GM18511 (cell line): ENCODE data around the gene ANKS1B.

ENCODE experiments used
- ATAC-seq: cut with Tn5 transposase; IDR thresholded peaks from one replicate; pipeline ENCODE4 v1.9.1; 2021; ENCODE audit warnings: mild to moderate bottlenecking, moderate library complexity; ENCODE audit not compliant: unreplicated experiment

Gene ANKS1B

DNA sequence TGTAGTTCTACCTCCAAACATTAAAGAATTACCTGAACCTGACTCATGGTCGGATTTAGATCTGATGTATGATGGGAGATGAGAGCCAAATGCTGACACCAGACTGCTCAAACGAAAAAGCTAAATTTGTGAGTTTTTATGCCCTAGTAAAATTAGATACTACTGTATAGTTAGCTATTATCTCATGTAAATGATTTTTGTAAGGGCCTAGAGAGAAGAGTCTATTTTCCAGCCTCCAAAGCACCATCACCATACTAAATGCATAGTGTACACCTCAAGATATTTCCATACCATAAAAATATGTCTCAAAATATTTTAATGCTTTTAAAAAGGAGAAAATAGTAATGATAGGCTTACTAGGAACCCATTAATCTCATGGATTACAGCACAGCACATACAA is 18.3 kb downstream of the ANKS1B start:
- ATAC-seq = no peak

DNA sequence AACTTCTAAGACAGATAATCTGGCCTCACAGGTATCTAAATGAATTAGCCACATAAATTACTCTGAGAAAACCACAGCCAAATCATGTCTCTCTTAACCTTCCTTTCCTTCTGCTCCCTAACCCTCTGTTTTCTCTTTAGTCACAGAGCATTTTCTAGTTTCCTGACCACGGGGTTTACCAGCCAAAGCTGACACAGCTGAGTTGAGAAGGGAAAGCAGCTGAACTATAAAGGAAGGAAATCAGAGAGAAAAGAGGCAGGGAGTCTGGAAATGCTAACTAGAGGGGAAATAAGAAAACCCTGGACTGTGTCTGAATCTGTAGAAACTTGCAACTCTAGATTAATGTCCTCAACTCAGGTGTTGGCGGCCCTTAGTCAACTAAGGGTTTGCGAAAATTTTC is 24.4 kb downstream of the ANKS1B start:
- ATAC-seq = no peak

DNA sequence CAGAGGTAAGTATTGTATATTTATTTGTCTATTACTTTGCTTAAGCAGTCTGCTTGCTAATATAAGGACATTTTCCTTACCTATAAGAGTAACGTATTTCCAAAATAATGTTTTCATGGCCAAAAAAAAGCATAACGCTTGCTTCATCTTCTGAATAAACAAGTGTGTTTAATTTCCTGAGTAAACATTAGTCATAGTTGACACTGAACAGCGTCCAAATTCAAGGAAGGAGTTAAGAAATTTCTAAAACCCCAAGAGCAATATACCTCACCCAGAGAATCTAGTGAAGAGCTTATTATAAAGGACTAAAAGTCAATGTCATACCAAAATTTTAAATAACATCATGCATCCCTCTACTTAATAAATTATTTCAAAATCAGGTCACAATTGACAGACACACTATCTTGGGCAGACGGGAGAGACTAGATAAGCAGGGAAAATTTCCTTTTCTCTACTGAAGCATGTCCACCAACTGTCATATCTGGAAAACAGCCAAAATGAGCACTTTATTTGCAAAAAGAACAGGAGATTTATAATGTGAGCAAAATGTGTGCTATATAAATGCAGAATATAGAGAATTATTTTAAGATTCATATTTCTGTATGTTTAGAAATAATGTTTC is 25.1 kb downstream of the ANKS1B start:
- ATAC-seq = no peak

DNA sequence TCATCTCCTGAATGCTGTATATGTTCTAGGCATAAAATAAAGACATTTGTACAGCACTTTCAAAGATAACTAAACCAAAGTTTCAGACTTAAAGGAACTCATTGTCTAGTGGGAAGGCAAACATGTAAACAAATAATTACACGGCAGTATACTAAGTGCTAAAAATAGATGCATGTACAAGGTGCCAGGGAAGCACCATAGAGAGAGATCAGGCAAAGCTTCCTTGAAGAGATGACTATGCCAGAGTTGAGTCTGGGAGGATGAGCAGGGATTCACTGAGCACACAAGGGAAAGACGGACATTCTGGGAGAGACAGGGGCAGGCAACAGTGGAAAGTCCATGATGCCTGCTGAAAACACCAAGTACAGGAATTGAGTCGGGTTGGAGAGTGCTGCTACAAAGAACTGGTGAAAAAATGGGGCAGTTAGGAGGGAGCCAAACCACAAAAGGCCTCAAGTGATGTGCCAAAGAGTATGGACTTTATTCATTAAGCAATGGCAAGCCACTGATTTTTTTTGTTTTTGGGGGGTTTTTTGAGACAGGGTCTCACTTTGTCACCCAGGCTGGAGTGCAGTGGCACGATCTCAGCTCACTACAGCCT is 26.8 kb downstream of the ANKS1B start:
- ATAC-seq = no peak

DNA sequence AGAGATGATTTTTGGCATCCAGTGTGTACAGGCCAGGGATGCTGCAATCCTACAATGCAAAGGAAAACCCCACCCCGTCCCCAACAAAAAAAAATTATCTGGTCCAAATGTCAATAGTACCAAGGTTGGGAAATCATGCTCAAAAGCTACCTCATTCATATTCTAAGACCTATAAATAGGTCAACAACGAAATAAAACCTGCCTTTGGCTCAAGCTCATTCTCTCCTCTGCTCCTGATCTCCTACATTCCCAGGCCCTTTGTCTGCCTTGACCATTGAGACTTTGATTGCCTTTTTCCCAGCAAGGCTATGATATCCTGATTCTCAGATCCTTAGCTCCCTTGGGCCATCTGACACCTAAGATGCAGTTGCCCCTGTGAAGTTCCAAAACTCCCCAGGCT is 30.0 kb downstream of the ANKS1B start:
- no peak for ATAC-seq

DNA sequence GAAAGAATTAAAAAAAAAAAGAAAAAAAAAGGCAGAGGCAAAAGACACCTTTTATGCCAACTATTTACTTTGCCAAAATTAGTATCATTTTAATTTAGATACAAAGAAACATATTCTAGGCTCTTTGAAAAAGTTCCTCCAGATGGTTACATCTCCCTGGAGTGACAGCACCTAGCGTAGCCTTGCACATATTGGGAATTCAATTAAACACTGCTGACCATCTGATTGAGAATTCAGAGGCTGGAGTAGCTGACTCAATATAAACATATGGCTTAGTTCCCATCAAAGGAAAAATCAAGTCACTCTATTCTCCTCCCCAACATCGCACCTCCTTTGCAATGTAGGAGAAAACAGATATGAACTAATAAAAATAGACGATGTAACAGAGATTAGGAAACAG is 36.4 kb downstream of the ANKS1B start:
- ATAC-seq = no peak

DNA sequence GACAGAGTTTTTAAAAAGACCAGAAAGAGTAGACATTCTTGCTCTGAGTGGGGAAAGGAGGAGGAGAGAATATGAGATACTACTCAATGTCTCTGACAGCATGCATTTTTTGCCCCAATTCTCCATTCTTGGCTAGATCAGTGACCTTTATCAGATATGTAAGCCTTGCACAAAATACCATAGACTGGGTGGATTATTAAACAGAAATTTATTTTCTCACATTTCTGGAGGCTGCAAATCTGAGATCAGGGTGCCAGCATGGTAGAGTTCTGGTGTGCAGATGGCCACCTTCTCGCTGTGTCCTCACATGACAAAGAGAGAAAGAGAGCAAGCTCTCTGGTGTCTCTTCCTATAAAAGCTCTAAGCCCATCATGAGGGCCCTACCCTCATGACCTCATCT is 38.6 kb downstream of the ANKS1B start:
- ATAC-seq = no peak

DNA sequence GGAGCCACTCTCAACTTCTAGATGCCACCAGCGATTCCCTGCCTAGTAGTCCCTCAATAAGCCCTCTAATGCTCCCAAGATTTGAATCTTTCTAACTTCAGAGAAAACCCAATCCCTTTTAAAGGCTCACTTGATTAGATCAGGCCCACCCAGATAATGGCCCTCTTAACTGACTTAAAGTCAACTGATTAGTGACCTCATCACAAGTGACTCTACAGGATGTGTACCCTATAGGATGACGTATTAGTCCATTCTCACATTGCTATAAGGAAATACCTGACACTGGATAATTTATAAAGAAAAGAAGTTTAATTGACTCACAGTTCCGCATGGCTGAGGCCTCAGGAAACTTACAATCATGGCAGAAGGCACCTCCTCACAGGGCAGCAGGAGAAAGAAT is 49.1 kb downstream of the ANKS1B start:
- no peak for ATAC-seq

DNA sequence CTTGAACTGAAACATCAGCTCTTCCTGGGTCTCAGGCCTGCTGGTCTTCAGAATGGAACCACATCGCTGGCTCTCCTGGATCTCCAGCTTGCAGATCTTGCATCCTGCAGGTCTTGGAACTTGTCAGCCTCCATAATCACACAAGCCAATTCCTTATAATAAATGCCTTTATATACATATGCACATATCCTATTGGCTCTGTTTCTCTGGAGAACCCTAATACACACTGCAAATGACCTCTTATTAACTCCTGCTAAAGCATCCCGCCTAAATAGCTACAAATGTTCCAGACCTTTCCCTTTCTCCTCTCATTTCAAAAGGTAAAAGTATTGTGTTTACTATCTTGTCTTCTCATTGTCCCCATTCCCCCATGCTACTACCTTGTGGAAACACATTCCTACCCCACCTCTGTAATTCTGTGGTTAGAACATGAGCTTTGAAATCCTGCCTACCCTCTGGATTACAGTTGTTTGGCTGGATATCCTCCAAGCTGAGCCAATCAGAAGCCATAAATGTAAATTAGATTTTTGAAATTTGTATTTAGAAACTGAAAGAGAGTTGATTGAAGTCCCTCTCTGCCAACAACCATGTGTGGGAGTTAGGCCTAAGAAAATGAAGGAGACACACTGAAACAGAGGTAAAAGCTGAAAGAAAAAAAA is 58.1 kb downstream of the ANKS1B start:
- no peak for ATAC-seq

DNA sequence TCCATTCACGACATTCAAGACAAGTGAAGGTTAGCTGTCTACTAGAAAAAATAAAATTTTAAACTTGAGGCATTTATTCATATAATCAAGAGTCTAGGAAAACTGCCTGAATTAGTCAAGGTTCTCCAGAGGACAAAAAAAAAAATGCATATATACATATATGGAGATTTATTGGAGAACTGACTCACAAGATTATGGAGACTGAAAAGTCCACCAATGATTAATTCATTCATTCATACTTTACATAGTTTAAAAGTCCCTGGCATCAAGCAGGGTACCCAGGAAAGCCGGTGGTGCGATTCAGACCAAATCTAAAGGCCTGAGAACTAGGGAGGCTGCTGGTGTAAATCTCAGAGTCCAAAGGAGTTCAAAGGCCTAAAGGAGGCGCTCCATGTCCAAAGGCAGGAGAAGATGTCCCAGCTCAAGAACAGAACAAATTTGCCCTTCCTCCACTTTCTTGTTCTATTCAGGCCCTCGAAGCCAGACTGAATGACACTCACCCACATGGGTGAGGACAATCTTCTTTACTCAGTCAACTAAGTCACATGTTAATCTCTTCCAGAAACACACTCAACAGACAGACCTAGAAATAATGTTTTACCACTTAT is 64.3 kb downstream of the ANKS1B start:
- no peak for ATAC-seq

DNA sequence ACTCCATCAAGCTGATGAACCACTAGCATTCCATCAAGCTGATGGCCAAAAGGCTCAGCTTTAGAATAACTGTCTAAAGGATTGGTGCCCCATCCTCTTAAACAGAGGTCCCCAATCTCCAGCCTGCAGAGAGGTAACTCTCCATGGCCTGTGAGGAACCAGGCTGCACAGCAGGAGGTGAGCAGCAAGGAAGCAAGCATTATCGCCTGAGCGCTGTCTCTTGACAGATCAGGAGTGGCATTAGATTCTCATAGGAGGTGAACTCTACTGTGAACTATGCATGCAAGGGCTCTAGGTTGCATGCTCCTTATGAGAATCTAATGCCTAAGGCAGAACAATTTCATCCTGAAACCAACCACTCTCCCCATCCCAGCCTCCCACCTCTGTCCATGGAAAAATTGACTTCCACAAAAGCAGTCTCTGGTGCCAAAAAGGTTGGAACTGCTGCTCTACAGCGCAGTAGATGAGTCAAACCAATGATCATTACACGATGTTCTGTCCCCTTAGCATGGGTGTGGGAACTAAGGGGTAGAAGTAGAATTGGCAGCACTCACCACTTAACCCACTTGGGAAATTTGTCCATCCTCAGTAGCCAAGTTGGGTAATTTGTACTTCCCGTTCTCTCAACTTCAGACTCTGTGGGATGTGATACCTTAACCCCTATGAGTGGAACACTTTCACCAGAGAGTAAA is 66.9 kb downstream of the ANKS1B start:
- ATAC-seq = no peak

DNA sequence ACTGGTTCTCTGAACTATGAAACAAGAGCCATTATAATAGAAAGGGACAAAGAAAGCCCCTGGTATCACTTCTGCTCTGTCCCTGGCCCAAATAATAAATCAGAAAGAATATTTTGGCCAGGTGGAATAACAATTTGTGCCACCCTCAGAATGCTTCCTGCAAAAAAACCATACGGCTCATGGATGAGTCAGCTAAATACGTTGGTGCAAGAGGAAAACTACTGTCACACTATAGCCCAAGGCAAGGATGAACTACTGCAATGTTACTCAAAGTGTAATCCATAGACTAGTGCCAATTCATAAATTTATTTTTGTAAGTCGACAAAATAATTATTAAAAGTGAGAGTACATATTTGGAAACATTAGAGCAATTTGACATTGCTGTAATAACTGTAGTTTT is 68.2 kb downstream of the ANKS1B start:
- no peak for ATAC-seq

DNA sequence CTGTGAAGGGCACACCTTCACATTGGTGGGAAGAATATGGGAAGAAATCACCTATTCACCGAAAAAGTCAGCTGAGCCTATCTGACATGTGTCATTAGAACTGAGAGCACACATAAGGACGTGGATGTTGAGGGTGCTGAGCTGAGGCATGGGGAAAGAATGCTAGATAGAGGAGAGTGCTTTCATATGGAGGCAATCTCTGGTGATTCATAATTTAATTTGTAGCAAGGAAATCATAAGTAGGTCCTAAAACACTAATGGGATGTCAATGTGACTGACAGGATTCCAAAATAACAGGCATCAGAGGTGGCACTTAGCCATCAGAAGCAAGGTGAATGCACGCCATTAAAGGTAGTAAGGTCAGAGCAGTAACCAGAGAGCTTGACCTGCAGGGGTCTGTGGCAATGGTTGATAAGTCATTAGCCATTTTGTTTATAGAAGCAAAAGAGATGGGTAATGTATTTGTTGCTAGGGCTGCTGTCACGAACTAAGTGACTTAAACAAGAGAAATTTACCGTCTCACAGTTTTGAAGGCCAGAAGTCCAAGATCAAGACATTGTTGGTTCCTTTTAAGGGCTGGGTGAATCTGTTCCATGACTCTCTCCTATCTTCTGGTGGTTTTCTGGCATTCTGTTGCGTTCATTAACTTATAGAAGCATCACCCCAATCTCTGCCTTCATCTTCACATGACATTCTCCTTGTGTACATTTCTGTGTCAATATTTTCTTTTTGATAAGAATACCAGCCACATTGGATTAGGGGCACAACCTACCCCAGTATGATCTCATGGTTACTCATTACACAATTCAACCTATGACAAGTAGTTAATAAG is 69.3 kb downstream of the ANKS1B start:
- no peak for ATAC-seq

DNA sequence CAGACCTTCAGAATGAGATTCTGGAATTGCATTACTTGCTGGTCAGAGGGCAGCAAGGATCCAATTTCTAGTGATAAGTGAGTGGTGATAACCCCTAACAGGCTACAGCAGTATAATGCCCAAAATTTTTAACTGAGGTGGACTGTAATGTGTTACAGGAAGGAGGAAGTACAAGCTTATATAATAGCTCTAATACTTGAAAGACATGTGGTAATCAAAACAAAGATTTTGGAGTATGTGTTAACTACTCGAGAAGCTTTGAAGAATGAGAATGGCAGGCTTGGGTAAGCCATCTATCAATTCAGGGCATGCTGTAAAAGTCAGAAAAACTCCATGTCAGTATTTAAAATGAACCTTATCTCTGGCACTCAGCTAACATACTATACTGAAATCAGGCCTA is 70.5 kb downstream of the ANKS1B start:
- ATAC-seq = no peak

DNA sequence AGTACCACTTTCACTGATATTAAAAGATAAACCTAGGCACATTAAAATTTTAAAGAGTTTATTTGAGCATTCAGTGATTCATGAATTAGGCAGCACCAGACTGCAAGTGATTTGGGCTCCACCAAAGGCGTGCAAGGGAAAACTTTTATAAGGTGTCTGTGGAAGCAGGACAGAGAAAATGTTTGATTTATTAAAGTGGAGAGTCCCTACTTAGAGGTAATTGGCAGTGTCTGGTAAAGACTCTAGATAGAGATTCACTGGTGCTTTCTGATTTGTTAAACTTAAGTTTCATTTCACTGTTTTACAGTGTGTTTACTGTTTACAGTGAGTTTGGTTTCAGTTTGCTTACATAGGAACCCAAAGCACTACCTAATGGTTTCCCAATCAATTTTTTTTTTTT is 72.8 kb downstream of the ANKS1B start:
- ATAC-seq = peak; percentile 69

DNA sequence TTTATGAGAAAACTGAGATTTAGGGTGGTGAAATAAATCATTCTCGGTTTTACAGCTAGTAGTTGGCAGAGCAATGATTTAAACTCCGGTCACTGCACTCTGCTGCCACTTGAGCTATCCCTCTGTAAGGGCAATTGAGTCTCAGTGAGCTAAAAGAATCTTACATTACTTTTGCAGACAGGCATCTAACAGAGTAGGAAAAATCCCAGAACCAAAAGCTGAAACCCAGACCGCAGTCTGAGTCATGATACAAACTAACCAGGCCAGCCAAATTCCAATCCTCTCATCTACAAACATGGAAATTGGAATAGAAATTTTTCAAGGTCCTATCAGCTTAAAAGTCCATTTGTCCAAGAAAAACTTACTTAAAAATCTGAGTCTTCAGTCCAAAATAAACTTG is 73.7 kb downstream of the ANKS1B start:
- no peak for ATAC-seq

DNA sequence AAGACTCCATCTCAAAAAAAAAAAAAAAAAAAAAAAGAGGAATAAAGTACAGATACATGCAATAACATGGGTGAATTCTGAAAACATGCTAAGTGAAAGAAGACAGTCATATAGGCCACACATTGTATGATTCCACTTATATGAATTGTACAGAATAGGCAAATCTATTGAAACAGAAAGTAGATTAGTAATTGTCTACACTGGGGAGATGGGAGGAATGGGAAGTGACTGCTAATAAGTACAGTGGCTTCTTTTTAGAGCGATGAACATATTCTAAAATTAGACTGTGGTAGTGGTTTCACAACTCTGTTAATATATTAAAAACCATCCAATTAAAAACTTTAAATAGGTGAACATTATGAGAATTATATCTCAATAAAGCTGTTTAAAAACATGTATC is 74.4 kb downstream of the ANKS1B start:
- ATAC-seq = no peak

DNA sequence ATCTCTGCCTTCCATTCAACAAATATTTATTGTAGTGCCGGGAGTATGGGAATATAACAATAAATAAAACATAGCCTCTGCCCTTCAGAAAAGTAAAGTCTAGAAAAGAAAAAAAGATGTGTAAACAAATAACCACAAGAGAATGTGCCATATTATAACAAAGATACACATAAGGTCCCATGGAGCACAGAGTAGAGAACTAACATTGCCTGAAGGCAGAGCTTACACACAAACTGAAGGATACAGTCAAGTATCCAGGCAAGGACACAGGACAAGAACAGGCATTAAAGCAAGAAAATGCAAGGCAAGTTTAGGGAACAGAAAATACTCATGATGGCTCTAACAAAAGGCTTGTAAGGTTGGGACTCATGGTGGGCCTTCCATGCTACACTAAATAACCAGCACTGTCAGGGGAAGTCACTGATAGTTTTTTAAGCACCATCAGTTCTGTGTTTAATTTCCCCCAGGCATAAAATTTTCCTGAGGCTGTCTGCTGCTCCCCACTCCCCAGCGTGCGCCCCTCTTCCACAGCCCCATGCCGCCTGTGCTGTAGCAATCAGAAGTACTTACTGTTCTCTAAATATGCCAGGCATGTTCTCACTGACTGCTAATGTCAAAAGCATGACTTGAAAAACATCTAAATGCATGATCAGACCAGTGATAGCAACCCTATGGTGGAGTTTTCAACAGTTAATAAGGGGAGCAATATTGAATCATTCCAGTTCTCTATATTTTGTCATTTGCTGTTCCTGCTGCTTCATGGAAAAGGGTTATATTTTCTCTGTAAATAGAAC is 77.8 kb downstream of the ANKS1B start:
- no peak for ATAC-seq

DNA sequence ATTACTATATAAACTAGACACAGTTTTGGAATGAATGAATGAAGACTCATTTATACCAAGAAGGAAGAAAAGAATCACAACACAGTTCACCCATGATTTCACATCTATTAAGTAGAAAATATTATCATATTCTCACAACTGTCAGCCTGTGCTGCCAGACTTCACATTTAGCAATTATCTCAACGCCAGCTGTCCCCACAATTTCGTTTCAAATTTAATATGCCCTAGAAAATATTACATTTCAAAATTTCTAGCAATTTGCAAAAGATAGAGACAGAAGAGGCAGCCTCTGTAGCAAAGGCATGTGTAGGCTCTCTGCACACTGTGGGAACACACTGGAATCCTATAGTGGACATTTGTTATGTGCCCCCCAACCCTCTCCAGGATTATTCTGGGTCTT is 83.6 kb downstream of the ANKS1B start:
- no peak for ATAC-seq

DNA sequence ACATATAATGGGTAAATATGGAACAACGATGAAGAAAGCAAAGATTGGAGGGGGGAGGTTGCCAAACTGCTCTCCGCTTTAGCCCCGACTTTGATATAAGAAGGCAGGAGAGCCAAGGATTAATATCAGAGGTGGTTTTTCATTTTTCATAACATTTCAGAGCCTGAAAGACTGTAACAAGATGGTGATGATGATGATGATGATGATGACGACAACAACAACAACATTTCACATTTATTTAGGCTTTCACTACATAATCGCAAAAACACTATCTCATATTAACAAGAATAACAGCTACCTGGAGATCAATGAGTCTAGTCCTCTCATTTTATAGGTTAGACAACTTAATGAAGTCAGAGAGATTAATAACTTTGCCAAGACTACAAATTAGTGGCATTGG is 86.1 kb downstream of the ANKS1B start:
- ATAC-seq = no peak
